Gastrocnemius medialis (tissue), 4 donors: ENCODE results near the gene TUSC7.

Experiments used
- CTCF ChIP-seq, 5 experiments: fragments of 450-650 bp in 3 of 5; fragments of 200-600 bp in 2 of 5; sonication (generic) in 2 of 5; IDR thresholded peaks in 4 of 5; conservative IDR thresholded peaks in 1 of 5; 1 replicate in 4 of 5; 2 replicates in 1 of 5; pipeline ENCODE4 v1.5.1; 2016 to 2019; ENCODE audit warnings: antibody characterized with exemption in 5 of 5, mild to moderate bottlenecking in 3 of 5, moderate library complexity in 3 of 5
- POLR2A ChIP-seq, 2 donors: fragments of 450-650 bp; IDR thresholded peaks; one replicate each; pipeline ENCODE4 v1.6.1; 2017; ENCODE audit warnings: antibody characterized with exemption in 2 of 2, mild to moderate bottlenecking in 2 of 2, moderate library complexity in 2 of 2

- TF ChIP-seq CTCF (IDR thresholded peaks at IDR 0.05 in 4 of 5, conservative IDR thresholded peaks at IDR 0.05 in 1 of 5) (no peak), POLR2A (IDR thresholded peaks at IDR 0.05) (no peak)
Observed at GRCh38 chr3:116661196-116661595, 48.4 kb upstream of the TUSC7 start.
